H9 (cell line): ENCODE data around the gene EMC8. TPM values are rescaled to one million over a fixed set of nuclear protein-coding genes. Genes with fewer than 3 reads are reported as not detected.

Experiments used
- DNase-seq: peaks from one replicate; pipeline ENCODE4 v3.0.0-alpha.2; 2017
- H2AFZ ChIP-seq: one replicate; pipeline ENCODE4 v1.6.1; 2013; ENCODE audit warnings: mild to moderate bottlenecking, low read length, control low read depth, moderate library complexity
- H2AK5ac ChIP-seq: 2 replicates; pipeline ENCODE4 v1.6.1; 2013; ENCODE audit warnings: low read length, control low read depth, mixed read lengths; ENCODE audit not compliant: insufficient read length
- H2BK120ac ChIP-seq: one replicate; pipeline ENCODE4 v1.6.1; 2013; ENCODE audit warnings: low read depth, mild to moderate bottlenecking, low read length, control low read depth, inconsistent platforms; ENCODE audit not compliant: poor library complexity, severe bottlenecking
- H2BK12ac ChIP-seq: 2 replicates; pipeline ENCODE4 v1.6.1; 2013; ENCODE audit warnings: low read length, control low read depth, mixed read lengths, low read depth; ENCODE audit not compliant: insufficient read length
- H2BK15ac ChIP-seq: 2 replicates; pipeline ENCODE4 v1.6.1; 2013; ENCODE audit warnings: low read depth, low read length, control low read depth
- H2BK20ac ChIP-seq: one replicate; pipeline ENCODE4 v1.6.1; 2013; ENCODE audit warnings: low read depth, mild to moderate bottlenecking, low read length, control low read depth, inconsistent platforms; ENCODE audit not compliant: poor library complexity, severe bottlenecking
- H2BK5ac ChIP-seq: 2 replicates; pipeline ENCODE4 v1.6.1; 2013; ENCODE audit warnings: low read length, control low read depth, mixed read lengths; ENCODE audit not compliant: insufficient read length
- H3K14ac ChIP-seq: 2 replicates; pipeline ENCODE4 v1.6.1; 2013; ENCODE audit warnings: low read length, control low read depth; ENCODE audit not compliant: insufficient read depth
- H3K18ac ChIP-seq: 2 replicates; pipeline ENCODE4 v1.6.1; 2013; ENCODE audit warnings: low read depth, mild to moderate bottlenecking, mixed read lengths, low read length, control low read depth; ENCODE audit not compliant: insufficient read length
- H3K23ac ChIP-seq: 2 replicates; pipeline ENCODE4 v1.6.1; 2013; ENCODE audit warnings: low read length, control low read depth, mixed read lengths, low read depth; ENCODE audit not compliant: insufficient read length
- H3K23me2 ChIP-seq: 2 replicates; pipeline ENCODE4 v1.6.1; 2013; ENCODE audit warnings: low read depth, mild to moderate bottlenecking, mixed read lengths, low read length, control low read depth; ENCODE audit not compliant: insufficient read length, poor library complexity, severe bottlenecking
- H3K27ac ChIP-seq: 2 replicates; pipeline ENCODE4 v1.5.1; 2013; ENCODE audit warnings: low read length, control low read depth, mixed read lengths, low read depth; ENCODE audit not compliant: insufficient read length
- H3K27me3 ChIP-seq: 2 replicates; pipeline ENCODE4 v1.6.1; 2013; ENCODE audit warnings: low read length, control low read depth, inconsistent platforms; ENCODE audit not compliant: insufficient read depth
- H3K4ac ChIP-seq: 2 replicates; pipeline ENCODE4 v1.6.1; 2013; ENCODE audit warnings: low read depth, mild to moderate bottlenecking, control low read depth, inconsistent platforms, low read length, moderate library complexity
- H3K4me1 ChIP-seq: 2 replicates; pipeline ENCODE4 v1.6.1; 2013; ENCODE audit warnings: low read length, control low read depth, inconsistent platforms; ENCODE audit not compliant: insufficient read depth
- H3K4me2 ChIP-seq: 2 replicates; pipeline ENCODE4 v1.6.1; 2013; ENCODE audit warnings: low read length, control low read depth, mixed read lengths; ENCODE audit not compliant: insufficient read length, insufficient read depth
- H3K56ac ChIP-seq: 2 replicates; pipeline ENCODE4 v1.6.1; 2013; ENCODE audit warnings: low read depth, mild to moderate bottlenecking, mixed read lengths, low read length, control low read depth; ENCODE audit not compliant: insufficient read length
- H3K79me1 ChIP-seq: 2 replicates; pipeline ENCODE4 v1.6.1; 2013; ENCODE audit warnings: low read depth, mild to moderate bottlenecking, moderate library complexity, low read length, control low read depth, inconsistent platforms; ENCODE audit not compliant: insufficient read depth, poor library complexity, severe bottlenecking
- H3K79me2 ChIP-seq: 2 replicates; pipeline ENCODE4 v1.6.1; 2013; ENCODE audit warnings: low read length, control low read depth, inconsistent platforms; ENCODE audit not compliant: insufficient read depth
- H3K9ac ChIP-seq: 2 replicates; pipeline ENCODE4 v1.6.1; 2013; ENCODE audit warnings: low read length, control low read depth, mixed read lengths; ENCODE audit not compliant: insufficient read length; ENCODE audit errors: extremely low read depth
- H3K9me3 ChIP-seq: one replicate; pipeline ENCODE4 v1.6.1; 2013; ENCODE audit warnings: low read depth, low read length, inconsistent platforms; ENCODE audit not compliant: control insufficient read depth
- H3T11ph ChIP-seq: one replicate; pipeline ENCODE4 v1.6.1; 2013; ENCODE audit warnings: mild to moderate bottlenecking, low read length, control low read depth, inconsistent platforms
- H4K20me1 ChIP-seq: one replicate; pipeline ENCODE4 v1.6.1; 2013; ENCODE audit not compliant: control insufficient read depth, insufficient read length, insufficient read depth
- H4K5ac ChIP-seq: 2 replicates; pipeline ENCODE4 v1.6.1; 2013; ENCODE audit warnings: low read depth, mild to moderate bottlenecking, mixed read lengths, low read length, control low read depth; ENCODE audit not compliant: insufficient read length
- H4K8ac ChIP-seq: replicated peaks from 2 replicates; pipeline ENCODE4 v1.6.1; 2013; ENCODE audit warnings: low read length, control low read depth, mixed read lengths, low read depth; ENCODE audit not compliant: insufficient read length
- H4K91ac ChIP-seq: 2 replicates; pipeline ENCODE4 v1.6.1; 2013; ENCODE audit warnings: low read depth, mild to moderate bottlenecking, moderate library complexity, mixed read lengths, low read length, control low read depth; ENCODE audit not compliant: insufficient read length
- H3K27ac Mint-ChIP-seq, 3 experiments: 2 replicates in 2 of 3; 3 replicates in 1 of 3; pipeline ENCODE4 v1.8.0; 2020 to 2021; ENCODE audit warnings: mixed read lengths in 3 of 3, mild to moderate bottlenecking in 1 of 3, moderate library complexity in 1 of 3
- H3K27me3 Mint-ChIP-seq: 2 replicates; pipeline ENCODE4 v1.8.0; 2021; ENCODE audit warnings: low read depth, mild to moderate bottlenecking, moderate library complexity, mixed read lengths
- H3K36me3 Mint-ChIP-seq, 3 experiments: 2 replicates in 2 of 3; 3 replicates in 1 of 3; pipeline ENCODE4 v1.8.0; 2020 to 2021; ENCODE audit warnings: low read depth in 3 of 3, mixed read lengths in 3 of 3; ENCODE audit not compliant: insufficient read depth in 1 of 3
- H3K4me1 Mint-ChIP-seq, 2 experiments: 2 replicates each; pipeline ENCODE4 v1.8.0; 2020; ENCODE audit warnings: mixed read lengths in 2 of 2
- H3K4me3 Mint-ChIP-seq, 2 experiments: 2 replicates in 1 of 2; 3 replicates in 1 of 2; pipeline ENCODE4 v1.8.0; 2020 to 2021; ENCODE audit warnings: mild to moderate bottlenecking in 2 of 2, mixed read lengths in 2 of 2, moderate library complexity in 1 of 2
- H3K9me3 Mint-ChIP-seq, 2 experiments: 2 replicates in 1 of 2; 3 replicates in 1 of 2; pipeline ENCODE4 v1.8.0; 2020; ENCODE audit warnings: mild to moderate bottlenecking in 2 of 2, mixed read lengths in 2 of 2, moderate library complexity in 1 of 2
- CTCF ChIP-seq: fragments of 200-600 bp; sonication (generic); conservative IDR thresholded peaks from 3 replicates; pipeline ENCODE4 v1.8.0; 2021; ENCODE audit warnings: antibody characterized with exemption, mild to moderate bottlenecking
- WGBS: extraction: QIAGEN DNeasy Blood & Tissue Kit; methylation state at CpG from one replicate; pipeline ENCODE4 v1.1.7; 2013; ENCODE audit warnings: missing lambda C conversion rate, low lambda C conversion rate, mixed read lengths; ENCODE audit not compliant: insufficient read length; ENCODE audit errors: extremely low coverage; 5-methylcytosine and 5-hydroxymethylcytosine counted together
- total RNA-seq: library from RNA; stranded (reverse); gene quantifications from 2 replicates; pipeline ENCODE4 v1.2.1, GENCODE V29; 2021

The EMC8 gene
- total RNA-seq, 1 experiment from 2014 or later, result 52.3 TPM

GRCh38 chr16:85751698-85752501 lies 47.4 kb downstream of the EMC8 start:
- Mint-ChIP-seq H3K27ac (no peak overlapping the region; a peak in 1 of 7 replicates), H3K27me3 (peaks cover 37% of the 10 kb centered on the region), H3K9me3 (no peaks in the 10 kb centered on the region), H3K36me3 (no peaks in the 10 kb centered on the region; a peak in 1 of 7 replicates), H3K4me1 (peaks cover 40 to 47% of the 10 kb centered on the region in 2 experiments), H3K4me3 (peak overlapping the region; percentile 40 to 61; a peak in 4 of 5 replicates)
- no peak overlapping the region for H4K8ac ChIP-seq
- no peak overlapping the region for H3K14ac ChIP-seq
- H3K23me2 ChIP-seq, result peaks cover 8% of the 10 kb centered on the region
- no peak for TF ChIP-seq CTCF
- H3K4ac ChIP-seq, result no peak overlapping the region
- no peak overlapping the region for H2BK5ac ChIP-seq
- H2BK15ac ChIP-seq, result no peak overlapping the region
- no peaks in the 10 kb centered on the region for H3K79me1 ChIP-seq
- no CpG with 5 or more reads among the region's 15 CpGs for WGBS
- peak; percentile 80 for DNase-seq
- no peak overlapping the region for H4K91ac ChIP-seq
- H3K4me1 ChIP-seq, result peaks cover 1% of the 10 kb centered on the region; the same call in 1 of the 2 replicates
- no peak overlapping the region for H3K18ac ChIP-seq
- no peak overlapping the region for H2BK12ac ChIP-seq
- no peak overlapping the region for H3K56ac ChIP-seq
- no peak overlapping the region for H3K23ac ChIP-seq
- no peak overlapping the region for H2BK120ac ChIP-seq
- H4K5ac ChIP-seq, result no peak overlapping the region
- H3K9me3 ChIP-seq, result no peaks in the 10 kb centered on the region
- H2AFZ ChIP-seq, result no peak overlapping the region
- no peak overlapping the region for H2AK5ac ChIP-seq
- H4K20me1 ChIP-seq, result no peaks in the 10 kb centered on the region
- H3K4me2 ChIP-seq, result no peak overlapping the region
- no peak overlapping the region for H3T11ph ChIP-seq
- no peak overlapping the region for H3K27ac ChIP-seq
- no peak overlapping the region for H2BK20ac ChIP-seq
- H3K9ac ChIP-seq, result no peak overlapping the region
- no peaks in the 10 kb centered on the region; the same call in 1 of the 2 replicates for H3K27me3 ChIP-seq
- H3K79me2 ChIP-seq, result no peaks in the 10 kb centered on the region
